ENCODE measurements around the gene CIITA. TPM values are rescaled to one million over a fixed set of nuclear protein-coding genes. Genes with fewer than 3 reads are reported as not detected.
"Not testable (repeated sequence)": the region's sequence is repeated elsewhere in the genome, so short reads cannot be mapped to it uniquely, and the experiment has no call there.

Gene CIITA
- total and polyA plus RNA-seq, 10 of the 15 experiments (the other 5 are each of a cell fraction or from before 2014, with no cell fraction given), result 11.5 to 145 (median 49.7) TPM

DNA sequence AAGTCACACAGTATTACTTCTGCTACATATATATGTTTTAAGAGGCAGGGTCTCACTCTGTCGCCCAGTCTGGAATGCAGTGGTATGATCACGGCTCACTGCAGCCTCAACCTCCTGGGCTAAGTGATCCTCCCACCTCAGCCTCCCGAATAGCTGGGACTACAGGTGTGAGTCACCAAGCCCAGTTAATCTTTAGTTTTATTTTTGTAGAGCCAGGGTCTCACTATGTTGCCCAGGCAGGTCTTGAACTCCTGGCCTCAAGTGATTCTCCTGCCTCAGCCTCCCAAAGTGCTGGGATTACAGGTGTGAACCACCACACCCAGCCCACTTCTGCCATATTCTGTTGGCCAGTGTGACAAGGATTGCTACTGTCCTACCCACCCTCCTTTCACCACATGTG lies 48.3 kb downstream of the CIITA start:
- RAD21 ChIA-PET (ENCODE audit: unreplicated experiment), result interaction anchor here (0.5 to 1.5 kb wide), 5 partner anchors 11 to 144 kb away, joined by 3 to 7 read pairs (median 4); partner anchors contain the start of genes CIITA and DEXI

DNA sequence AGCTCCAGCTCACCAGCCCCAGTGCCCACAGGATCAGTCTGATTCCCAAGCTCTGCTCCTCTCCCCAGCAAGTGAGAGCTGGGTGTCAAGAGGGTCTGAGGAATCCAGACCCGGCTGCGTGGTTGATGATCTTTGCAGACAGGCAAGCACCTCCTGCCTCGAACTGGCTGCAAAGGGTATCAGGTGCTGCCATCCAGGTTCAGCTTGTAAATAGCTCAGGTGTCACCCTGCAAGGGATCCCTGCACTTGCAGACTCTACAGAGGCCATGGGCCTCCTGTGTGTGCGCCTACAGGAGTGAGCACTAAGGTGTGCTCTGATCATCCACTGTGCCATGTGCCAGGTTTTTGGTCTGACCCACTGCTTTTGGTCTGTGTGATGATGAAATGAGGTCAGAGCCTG lies 49.1 kb downstream of the CIITA start:
- peaks cover 29 to 33% of the 10 kb centered on the region in 2 experiments for H3K36me3 ChIP-seq (ENCODE audit: control insufficient read depth in 2 of 2, insufficient read depth in 2 of 2, low read length in 1 of 2)

More for the DNA sequence above, 48.3 kb downstream of the CIITA start:
- H2AFZ ChIP-seq (ENCODE audit: control insufficient read depth, low read depth, low read length); POLR2A ChIA-PET; H4K20me1 ChIP-seq (ENCODE audit: control insufficient read depth, insufficient read depth); BruUV-seq (replicated peaks); DNase-seq (ENCODE audit: low read depth, low spot score); H3K9ac ChIP-seq (ENCODE audit: control insufficient read depth, insufficient read depth, low read length); ATAC-seq; H3K27ac ChIP-seq (ENCODE audit: control insufficient read depth, insufficient read depth); H3K4me1 ChIP-seq (ENCODE audit: control insufficient read depth, insufficient read depth, low read length); H3K9me3 ChIP-seq (replicated peaks; ENCODE audit: control insufficient read depth, insufficient read depth, low read length); H3K27me3 ChIP-seq (replicated peaks in 1 of 2; ENCODE audit: control insufficient read depth in 2 of 2, insufficient read depth in 2 of 2, low read length in 1 of 2); H3K4me2 ChIP-seq (ENCODE audit: control insufficient read depth, insufficient read depth); intact Hi-C loops (cut with micrococcal nuclease; ENCODE audit: unreplicated experiment); FAIRE-seq; in situ Hi-C loops (cut with MboI); H3K4me3 ChIP-seq; H3K79me2 ChIP-seq (ENCODE audit: control insufficient read depth, insufficient read depth, low read length): not testable (repeated sequence)
- CTCF ChIA-PET, result interaction anchor here (0.7 to 1.9 kb wide), 2 partner anchors 10 to 188 kb away, joined by 3 to 6 read pairs; no protein-coding TSS in a partner anchor
- H3K36me3 ChIP-seq (ENCODE audit: control insufficient read depth in 2 of 2, insufficient read depth in 2 of 2, low read length in 1 of 2), result peaks cover 31 to 40% of the 10 kb centered on the region in 2 experiments
- WGBS (ENCODE audit: insufficient coverage, insufficient replicate concordance, low lambda C conversion rate, missing lambda C conversion rate), result 66% methylated on average over 3 of the region's 3 CpGs
- SMC1A ChIA-PET (ENCODE audit: uncharacterized antibody, unreplicated experiment), result interaction anchor here (0.6 to 3.3 kb wide), 3 partner anchors 9 to 48 kb away, joined by 3 to 15 read pairs (median 6); partner anchors contain the start of genes CIITA and DEXI
- peak in 1 of 2 experiments; percentile 53; a peak in 1 of 4 replicates for TF ChIP-seq BHLHE40 (IDR thresholded peaks at IDR 0.05; ENCODE audit: borderline replicate concordance in 1 of 2, low read depth in 2 of 2, low read length in 1 of 2)

More for the DNA sequence above, 49.1 kb downstream of the CIITA start:
- Histone ChIP-seq H3K4me3 (no peak overlapping the region), H3K4me2 (ENCODE audit: control insufficient read depth, insufficient read depth) (no peak overlapping the region), H3K79me2 (ENCODE audit: control insufficient read depth, insufficient read depth, low read length) (no peaks in the 10 kb centered on the region), H3K9me3 (replicated peaks; ENCODE audit: control insufficient read depth, insufficient read depth, low read length) (no peaks in the 10 kb centered on the region), H3K4me1 (ENCODE audit: control insufficient read depth, insufficient read depth, low read length) (no peaks in the 10 kb centered on the region), H4K20me1 (ENCODE audit: control insufficient read depth, insufficient read depth) (no peaks in the 10 kb centered on the region), H3K9ac (ENCODE audit: control insufficient read depth, insufficient read depth, low read length) (no peak overlapping the region), H3K27ac (ENCODE audit: control insufficient read depth, insufficient read depth) (no peak overlapping the region), H3K27me3 (replicated peaks in 1 of 2; ENCODE audit: control insufficient read depth in 2 of 2, insufficient read depth in 2 of 2, low read length in 1 of 2) (no peaks in the 10 kb centered on the region), H2AFZ (ENCODE audit: control insufficient read depth, low read depth, low read length) (no peak overlapping the region)
- ChIA-PET RAD21 (ENCODE audit: unreplicated experiment) (interaction anchor here (0.5 to 1.5 kb wide), 8 partner anchors 9 to 57 kb away, joined by 3 to 7 read pairs (median 4); partner anchors contain the start of genes CIITA and DEXI), SMC1A (ENCODE audit: uncharacterized antibody, unreplicated experiment) (interaction anchor here (1.2 to 3.3 kb wide), 5 partner anchors 10 to 119 kb away, joined by 3 to 15 read pairs (median 6); partner anchors contain the start of gene CIITA), CTCF (interaction anchor here (0.6 to 1.9 kb wide), 10 partner anchors 9 to 411 kb away, joined by 3 to 8 read pairs (median 3); no protein-coding TSS in a partner anchor), POLR2A (interaction anchor here (0.8 to 1.5 kb wide), 5 partner anchors 9 to 93 kb away, joined by 3 to 7 read pairs (median 4); no protein-coding TSS in a partner anchor)
- no TSS peak for BruUV-seq (replicated peaks)
- TF ChIP-seq TBL1XR1 (IDR thresholded peaks at IDR 0.05; ENCODE audit: low read depth, low read length) (no peak), SIN3A (IDR thresholded peaks at IDR 0.05; ENCODE audit: low read depth, low read length) (no peak), MTA3 (IDR thresholded peaks at IDR 0.05; ENCODE audit: borderline replicate concordance, low read length) (0 out of 2 replicates have a peak, but pooled peaks have one; percentile 20), BACH1 (IDR thresholded peaks at IDR 0.05; ENCODE audit: borderline replicate concordance) (peak; percentile 13; the same call in 1 of the 2 replicates), ZBED1 (IDR thresholded peaks at IDR 0.05; ENCODE audit: borderline replicate concordance) (peak; percentile 32; the same call in 1 of the 2 replicates), POLR2AphosphoS5 (IDR thresholded peaks at IDR 0.05; ENCODE audit: low read length) (peak; percentile 40; the same call in 1 of the 2 replicates), POLR2A (IDR thresholded peaks at IDR 0.05; ENCODE audit: low read depth, low read length) (0 out of 2 replicates have a peak, but pooled peaks have one; percentile 66), RUNX3 (IDR thresholded peaks at IDR 0.05; ENCODE audit: low read length) (0 out of 2 replicates have a peak, but pooled peaks have one; percentile 3)
- no peak for FAIRE-seq
- no peak for DNase-seq (ENCODE audit: low read depth, low spot score)
- 41% methylated on average over 4 of the region's 4 CpGs for WGBS (ENCODE audit: insufficient coverage, insufficient replicate concordance, low lambda C conversion rate, missing lambda C conversion rate)
- ATAC-seq, result no peak
- intact Hi-C loops (cut with micrococcal nuclease; ENCODE audit: unreplicated experiment) (no loop called here), in situ Hi-C loops (cut with MboI) (no loop called here)
